Coronary artery (tissue), 2 donors: Measurements from ENCODE around the gene C2CD5.

Source experiments
- DNase-seq: peaks from one replicate; pipeline ENCODE4 v3.0.0-alpha.2; 2017; ENCODE audit warnings: low spot score
- H3K27ac ChIP-seq, 2 donors: fragments of 200-600 bp; sonication (generic); one replicate each; pipeline ENCODE4 v1.5.1; 2016 to 2019
- H3K4me3 ChIP-seq: fragments of 200-600 bp; sonication (generic); 2 replicates; pipeline ENCODE4 v1.5.1; 2016; ENCODE audit warnings: mild to moderate bottlenecking, moderate library complexity
- TF ChIP-seq, protein P1 (sequence below): fragments of 200-600 bp; sonication (generic); IDR thresholded peaks from one replicate; pipeline ENCODE4 v1.5.1; 2019; ENCODE audit warnings: antibody characterized with exemption

The C2CD5 gene

DNA sequence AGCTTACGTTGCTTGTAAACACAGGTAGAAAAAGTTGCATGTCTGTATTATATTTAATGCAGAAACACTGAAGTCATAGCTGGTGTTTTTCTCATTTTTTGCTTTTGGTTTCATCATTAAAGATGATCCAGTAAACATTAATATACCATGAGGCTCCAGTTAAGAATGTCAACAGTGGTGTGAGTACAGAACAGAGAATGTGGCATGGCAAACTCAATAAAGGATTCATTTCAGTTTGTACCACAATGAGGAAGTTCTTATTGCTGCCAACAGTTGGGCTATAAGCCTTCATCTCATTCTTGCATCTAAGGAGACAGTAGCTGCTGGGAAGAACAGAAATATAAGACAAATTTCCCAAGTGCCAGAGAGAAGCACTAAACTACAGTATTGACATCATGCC is 137.7 kb downstream of the C2CD5 start:
- DNase-seq = no peak
- no peak overlapping the region for H3K27ac ChIP-seq

DNA sequence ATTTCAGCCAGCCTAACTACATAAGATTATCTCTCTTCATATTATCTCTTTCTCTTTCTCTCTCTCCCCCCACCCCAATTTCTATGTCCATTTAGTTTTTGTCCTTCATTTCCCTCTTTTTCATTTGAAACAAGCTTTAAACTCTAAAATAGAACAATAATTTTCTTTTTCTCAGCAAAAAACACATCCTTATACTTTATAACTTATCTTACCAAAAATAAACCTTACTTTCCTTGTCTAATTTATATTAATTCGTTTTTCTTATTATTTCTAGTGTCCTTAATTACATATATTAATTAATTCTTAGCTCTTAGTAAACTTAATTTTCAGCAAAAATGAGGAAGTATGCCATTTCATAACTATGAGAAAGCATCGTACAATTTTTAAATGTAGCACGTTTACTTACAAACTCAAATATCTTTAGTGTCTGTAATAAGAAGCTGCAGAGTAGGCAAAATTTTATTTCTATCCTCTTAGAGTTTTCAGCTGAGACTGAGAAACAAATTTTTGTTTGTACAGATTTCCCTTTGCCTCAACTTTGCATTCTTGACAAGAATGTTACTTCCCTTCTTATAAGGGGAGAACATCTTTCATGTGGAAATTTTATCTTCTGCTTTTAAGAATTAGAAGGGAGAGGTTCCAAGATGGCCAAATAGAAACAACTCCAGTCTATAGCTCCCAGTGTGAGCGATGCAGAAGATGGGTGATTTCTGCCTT is 144.7 kb downstream of the C2CD5 start:
- no peak for DNase-seq
- no peak overlapping the region for H3K4me3 ChIP-seq
- no peak overlapping the region for H3K27ac ChIP-seq
- TF ChIP-seq, protein P1, sequence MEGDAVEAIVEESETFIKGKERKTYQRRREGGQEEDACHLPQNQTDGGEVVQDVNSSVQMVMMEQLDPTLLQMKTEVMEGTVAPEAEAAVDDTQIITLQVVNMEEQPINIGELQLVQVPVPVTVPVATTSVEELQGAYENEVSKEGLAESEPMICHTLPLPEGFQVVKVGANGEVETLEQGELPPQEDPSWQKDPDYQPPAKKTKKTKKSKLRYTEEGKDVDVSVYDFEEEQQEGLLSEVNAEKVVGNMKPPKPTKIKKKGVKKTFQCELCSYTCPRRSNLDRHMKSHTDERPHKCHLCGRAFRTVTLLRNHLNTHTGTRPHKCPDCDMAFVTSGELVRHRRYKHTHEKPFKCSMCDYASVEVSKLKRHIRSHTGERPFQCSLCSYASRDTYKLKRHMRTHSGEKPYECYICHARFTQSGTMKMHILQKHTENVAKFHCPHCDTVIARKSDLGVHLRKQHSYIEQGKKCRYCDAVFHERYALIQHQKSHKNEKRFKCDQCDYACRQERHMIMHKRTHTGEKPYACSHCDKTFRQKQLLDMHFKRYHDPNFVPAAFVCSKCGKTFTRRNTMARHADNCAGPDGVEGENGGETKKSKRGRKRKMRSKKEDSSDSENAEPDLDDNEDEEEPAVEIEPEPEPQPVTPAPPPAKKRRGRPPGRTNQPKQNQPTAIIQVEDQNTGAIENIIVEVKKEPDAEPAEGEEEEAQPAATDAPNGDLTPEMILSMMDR = no peak

More for the DNA sequence above, 137.7 kb downstream of the C2CD5 start:
- H3K4me3 ChIP-seq = no peak overlapping the region
- TF ChIP-seq, protein P1 = no peak
